Measurements from ENCODE around the gene GEMIN4. TPM values are rescaled to one million over a fixed set of nuclear protein-coding genes. Genes with fewer than 3 reads are reported as not detected.
"Not testable (repeated sequence)": the region's sequence is repeated elsewhere in the genome, so short reads cannot be mapped to it uniquely, and the experiment has no call there.

Gene GEMIN4
- total and polyA plus RNA-seq, 9 donors: 9.8 to 19.6 (median 14.8) TPM

DNA sequence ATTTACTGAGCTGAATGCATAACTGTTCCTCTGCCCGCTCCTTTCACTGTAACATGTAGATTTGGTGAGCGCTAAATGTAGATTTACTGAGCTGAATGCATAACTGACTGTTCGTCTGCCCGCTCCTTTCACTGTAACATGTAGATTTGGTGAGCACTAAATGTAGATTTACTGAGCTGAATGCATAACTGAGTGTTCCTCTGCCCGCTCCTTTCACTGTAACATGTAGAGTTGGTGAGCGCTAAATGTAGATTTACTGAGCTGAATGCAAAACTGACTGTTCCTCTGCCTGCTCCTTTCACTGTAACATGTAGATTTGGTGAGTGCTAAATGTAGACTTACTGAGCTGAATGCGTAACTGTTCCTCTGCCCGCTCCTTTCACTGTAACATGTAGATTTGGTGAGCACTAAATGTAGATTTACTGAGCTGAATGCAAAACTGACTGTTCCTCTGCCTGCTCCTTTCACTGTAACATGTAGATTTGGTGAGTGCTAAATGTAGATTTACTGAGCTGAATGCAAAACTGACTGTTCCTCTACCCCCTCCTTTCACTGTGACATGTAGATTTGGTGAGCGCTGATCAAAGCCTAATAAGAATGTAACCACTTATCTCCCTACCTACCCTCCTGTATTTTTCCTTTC lies 3.4 kb upstream of the GEMIN4 start:
- 100% methylated on average over 5 of the region's 9 CpGs for WGBS (ENCODE audit: insufficient coverage)

DNA sequence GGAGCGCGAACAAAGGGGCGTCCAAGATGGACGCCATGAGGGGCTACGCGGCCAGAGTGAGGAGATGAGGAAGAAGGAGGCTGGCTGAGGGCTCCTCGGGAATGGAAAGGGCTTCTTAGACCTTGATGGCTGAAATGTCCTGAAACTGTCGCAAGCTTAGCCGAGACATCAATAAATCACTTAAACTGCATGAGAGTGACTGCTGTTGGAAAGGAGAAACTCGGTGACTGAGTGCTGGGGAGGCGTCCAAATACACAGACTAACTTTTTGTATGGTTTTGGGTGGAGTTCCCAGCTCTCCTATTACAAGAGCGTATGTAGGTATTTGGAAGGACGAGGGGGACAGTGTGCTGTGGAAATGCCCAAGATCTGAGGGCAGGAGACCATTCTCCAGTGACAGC lies 1.4 kb upstream of the GEMIN4 start:
- 90% methylated on average over 8 of the region's 13 CpGs for WGBS (ENCODE audit: insufficient coverage)
- Histone ChIP-seq H3K36me3 (ENCODE audit: control insufficient read depth, insufficient read depth, low read length) (peaks cover 11% of the 10 kb centered on the region), H3K4me3 (ENCODE audit: low read length) (no peak overlapping the region), H3K9me3 (replicated peaks; ENCODE audit: control insufficient read depth, low read depth, low read length) (no peaks in the 10 kb centered on the region), H3K4me1 (ENCODE audit: control insufficient read depth, insufficient read depth, low read length) (peaks cover 19% of the 10 kb centered on the region), H3K27me3 (ENCODE audit: control insufficient read depth, insufficient read depth, low read length) (no peaks in the 10 kb centered on the region), H3K27ac (ENCODE audit: low read length) (peak overlapping the region; percentile 35)
- DNase-seq: peak; percentile 54

More for the DNA sequence above, 3.4 kb upstream of the GEMIN4 start:
- H3K27me3 ChIP-seq (ENCODE audit: control insufficient read depth, insufficient read depth, low read length); H3K4me3 ChIP-seq (ENCODE audit: low read length); DNase-seq; H3K27ac ChIP-seq (ENCODE audit: low read length); H3K9me3 ChIP-seq (replicated peaks; ENCODE audit: control insufficient read depth, low read depth, low read length): not testable (repeated sequence)
- H3K36me3 ChIP-seq (ENCODE audit: control insufficient read depth, insufficient read depth, low read length): peaks cover 21% of the 10 kb centered on the region
- peaks cover 17% of the 10 kb centered on the region for H3K4me1 ChIP-seq (ENCODE audit: control insufficient read depth, insufficient read depth, low read length)

DNA sequence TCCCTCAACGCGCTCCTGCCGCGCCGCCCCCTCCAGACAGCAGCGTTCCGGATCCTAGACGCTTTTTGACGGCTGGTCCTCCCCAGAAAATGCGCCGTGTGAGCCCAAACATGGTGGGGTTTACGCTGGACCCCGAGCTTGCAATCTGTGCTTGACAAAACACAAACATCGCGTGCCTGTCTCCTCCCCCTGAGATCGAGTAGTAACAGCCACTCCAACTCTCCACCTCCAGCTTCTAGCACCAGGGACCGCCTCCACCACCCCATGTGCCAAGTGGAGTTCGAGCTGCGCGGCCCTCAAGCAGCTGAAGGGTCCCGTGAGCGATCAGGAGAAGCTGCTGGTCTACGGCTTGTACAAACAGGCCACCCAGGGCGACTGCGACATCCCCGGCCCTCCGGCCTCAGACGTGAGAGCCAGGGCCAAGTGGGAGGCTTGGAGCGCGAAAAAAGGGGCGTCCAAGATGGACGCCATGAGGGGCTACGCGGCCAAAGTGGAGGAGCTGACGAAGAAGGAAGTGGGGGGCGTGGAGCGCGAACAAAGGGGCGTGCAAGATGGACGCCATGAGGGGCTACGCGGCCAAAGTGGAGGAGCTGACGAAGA lies 656 bp upstream of the GEMIN4 start:
- peak overlapping the region; percentile 88 for H3K27ac ChIP-seq (ENCODE audit: low read length)
- H3K4me3 ChIP-seq (ENCODE audit: low read length): peak overlapping the region; percentile 81
- H3K36me3 ChIP-seq (ENCODE audit: control insufficient read depth, insufficient read depth, low read length): peaks cover 14% of the 10 kb centered on the region
- no peaks in the 10 kb centered on the region for H3K9me3 ChIP-seq (replicated peaks; ENCODE audit: control insufficient read depth, low read depth, low read length)
- no peaks in the 10 kb centered on the region for H3K27me3 ChIP-seq (ENCODE audit: control insufficient read depth, insufficient read depth, low read length)
- 7% methylated on average over 29 of the region's 43 CpGs for WGBS (ENCODE audit: insufficient coverage)
- peak; percentile 94 for DNase-seq
- H3K4me1 ChIP-seq (ENCODE audit: control insufficient read depth, insufficient read depth, low read length): peaks cover 21% of the 10 kb centered on the region

DNA sequence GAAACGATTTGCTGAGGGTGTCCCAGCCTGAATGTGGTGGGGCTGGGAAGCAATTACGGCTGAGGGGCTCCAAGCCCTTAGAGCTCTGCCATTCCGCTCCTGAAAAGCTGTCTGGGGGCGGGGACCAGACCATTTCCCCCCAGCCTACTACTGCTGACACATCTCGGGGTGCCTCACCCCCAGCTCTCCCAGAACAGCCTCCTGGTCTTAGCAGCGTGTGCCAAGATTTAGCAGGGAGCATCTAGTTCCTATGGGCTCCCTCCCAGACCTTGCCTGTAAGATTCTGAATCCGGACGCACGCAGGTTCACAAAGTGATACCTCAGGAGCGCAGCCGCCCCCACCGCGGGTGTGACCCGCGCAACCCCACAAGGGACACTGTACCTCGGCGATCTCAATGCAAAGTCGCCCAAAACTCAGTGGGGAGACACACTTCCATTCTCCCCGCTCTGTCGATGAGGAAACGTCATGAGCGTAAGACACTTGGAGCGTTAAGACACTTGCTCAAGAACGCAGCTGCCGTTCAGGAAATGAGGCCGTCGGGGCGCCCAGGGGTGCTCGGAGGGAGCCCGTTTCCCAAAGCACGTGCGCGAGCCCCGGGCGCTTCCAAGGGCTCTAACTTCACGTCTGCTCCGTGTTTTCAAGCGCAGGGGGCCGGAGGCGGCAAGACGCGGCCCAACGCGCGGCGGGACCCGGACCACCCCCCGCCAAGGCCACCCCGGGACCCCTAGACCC lies 629 bp downstream of the GEMIN4 start:
- Histone ChIP-seq H3K9me3 (replicated peaks; ENCODE audit: control insufficient read depth, low read depth, low read length) (no peaks in the 10 kb centered on the region), H3K27ac (ENCODE audit: low read length) (peak overlapping the region; percentile 13), H3K4me1 (ENCODE audit: control insufficient read depth, insufficient read depth, low read length) (peaks cover 21% of the 10 kb centered on the region), H3K4me3 (ENCODE audit: low read length) (peak overlapping the region; percentile 81), H3K27me3 (ENCODE audit: control insufficient read depth, insufficient read depth, low read length) (no peaks in the 10 kb centered on the region), H3K36me3 (ENCODE audit: control insufficient read depth, insufficient read depth, low read length) (peaks cover 19% of the 10 kb centered on the region)
- DNase-seq: peak; percentile 61
- under 1% methylated on average over 45 of the region's 49 CpGs for WGBS (ENCODE audit: insufficient coverage)

DNA sequence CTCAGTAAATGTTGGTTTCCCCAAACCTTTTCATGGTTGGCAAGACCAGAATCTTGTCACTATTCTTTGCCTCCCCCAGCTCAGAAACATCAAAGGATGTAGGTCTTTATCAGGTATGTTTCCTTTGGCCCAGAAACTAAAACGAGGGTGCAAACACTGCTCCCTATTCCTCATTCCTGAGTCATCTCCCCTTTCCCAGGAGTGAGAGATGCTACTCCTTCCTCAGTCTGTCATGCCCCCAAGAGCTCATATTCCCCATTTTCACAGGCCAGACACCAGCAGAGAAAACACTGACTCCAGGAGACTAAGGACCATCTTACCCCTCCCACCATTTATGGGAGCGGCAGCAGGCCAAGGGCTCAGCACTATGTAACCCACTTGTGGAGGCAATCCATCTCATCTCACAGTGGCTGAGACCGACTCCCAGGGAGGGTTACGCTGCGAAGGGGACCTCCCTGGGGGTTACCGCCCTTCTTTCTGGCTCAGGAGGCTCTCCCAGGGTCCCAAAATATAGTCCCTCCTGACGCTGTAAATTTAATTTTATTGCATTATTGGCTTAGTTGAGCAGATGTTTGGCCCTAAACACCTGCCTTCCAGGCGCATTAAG lies 1.5 kb downstream of the GEMIN4 start:
- WGBS (ENCODE audit: insufficient coverage): 70% methylated on average over 3 of the region's 8 CpGs
- Histone ChIP-seq H3K36me3 (ENCODE audit: control insufficient read depth, insufficient read depth, low read length) (peaks cover 28% of the 10 kb centered on the region), H3K9me3 (replicated peaks; ENCODE audit: control insufficient read depth, low read depth, low read length) (no peaks in the 10 kb centered on the region), H3K4me3 (ENCODE audit: low read length) (peak overlapping the region; percentile 81), H3K4me1 (ENCODE audit: control insufficient read depth, insufficient read depth, low read length) (peaks cover 21% of the 10 kb centered on the region), H3K27ac (ENCODE audit: low read length) (no peak overlapping the region), H3K27me3 (ENCODE audit: control insufficient read depth, insufficient read depth, low read length) (no peaks in the 10 kb centered on the region)
- no peak for DNase-seq

- not testable (repeated sequence) for H3K27me3 ChIP-seq (ENCODE audit: control insufficient read depth, insufficient read depth, low read length); H3K4me3 ChIP-seq (ENCODE audit: low read length); H3K27ac ChIP-seq (ENCODE audit: low read length); DNase-seq; H3K9me3 ChIP-seq (replicated peaks; ENCODE audit: control insufficient read depth, low read depth, low read length)
- WGBS (ENCODE audit: insufficient coverage): 88% methylated on average over 2 of the region's 7 CpGs
- H3K36me3 ChIP-seq (ENCODE audit: control insufficient read depth, insufficient read depth, low read length): peaks cover 40% of the 10 kb centered on the region
- peaks cover 21% of the 10 kb centered on the region for H3K4me1 ChIP-seq (ENCODE audit: control insufficient read depth, insufficient read depth, low read length)
Measured at GRCh38 chr17:749359-749758, 2.7 kb downstream of the GEMIN4 start.

DNA sequence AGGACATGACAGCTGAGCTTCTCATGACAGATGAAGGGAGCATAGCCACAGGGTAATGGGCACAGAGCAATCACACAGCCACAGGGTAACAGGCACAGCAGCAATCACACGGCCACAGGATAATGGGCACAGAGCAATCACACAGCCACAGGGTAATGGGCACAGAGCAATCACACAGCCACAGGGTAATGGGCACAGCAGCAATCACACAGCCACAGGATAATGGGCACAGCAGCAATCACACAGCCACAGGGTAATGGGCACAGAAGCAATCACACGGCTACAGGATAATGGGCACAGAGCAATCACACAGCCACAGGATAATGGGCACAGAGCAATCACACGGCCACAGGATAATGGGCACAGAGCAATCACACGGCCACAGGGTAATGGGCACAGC lies 3.5 kb downstream of the GEMIN4 start:
- WGBS (ENCODE audit: insufficient coverage): 100% methylated on average over 3 of the region's 4 CpGs
- H3K27me3 ChIP-seq (ENCODE audit: control insufficient read depth, insufficient read depth, low read length); DNase-seq; H3K4me3 ChIP-seq (ENCODE audit: low read length); H3K9me3 ChIP-seq (replicated peaks; ENCODE audit: control insufficient read depth, low read depth, low read length); H3K27ac ChIP-seq (ENCODE audit: low read length): not testable (repeated sequence)
- peaks cover 47% of the 10 kb centered on the region for H3K36me3 ChIP-seq (ENCODE audit: control insufficient read depth, insufficient read depth, low read length)
- peaks cover 21% of the 10 kb centered on the region for H3K4me1 ChIP-seq (ENCODE audit: control insufficient read depth, insufficient read depth, low read length)

GRCh38 chr17:746783-747629 lies 5.1 kb downstream of the GEMIN4 start:
- Histone ChIP-seq H3K4me3 (ENCODE audit: low read length) (no peak overlapping the region), H3K9me3 (replicated peaks; ENCODE audit: control insufficient read depth, low read depth, low read length) (no peaks in the 10 kb centered on the region), H3K27me3 (ENCODE audit: control insufficient read depth, insufficient read depth, low read length) (no peaks in the 10 kb centered on the region), H3K27ac (ENCODE audit: low read length) (no peak overlapping the region), H3K36me3 (ENCODE audit: control insufficient read depth, insufficient read depth, low read length) (peaks cover 61% of the 10 kb centered on the region), H3K4me1 (ENCODE audit: control insufficient read depth, insufficient read depth, low read length) (peaks cover 17% of the 10 kb centered on the region)
- no peak for DNase-seq
- 90% methylated on average over 35 of the region's 38 CpGs for WGBS (ENCODE audit: insufficient coverage)

- Histone ChIP-seq H3K4me1 (ENCODE audit: control insufficient read depth, insufficient read depth, low read length) (peaks cover 12% of the 10 kb centered on the region), H3K9me3 (replicated peaks; ENCODE audit: control insufficient read depth, low read depth, low read length) (no peaks in the 10 kb centered on the region), H3K4me3 (ENCODE audit: low read length) (no peak overlapping the region), H3K27me3 (ENCODE audit: control insufficient read depth, insufficient read depth, low read length) (no peaks in the 10 kb centered on the region), H3K27ac (ENCODE audit: low read length) (no peak overlapping the region), H3K36me3 (ENCODE audit: control insufficient read depth, insufficient read depth, low read length) (peaks cover 69% of the 10 kb centered on the region)
- DNase-seq: no peak
- WGBS (ENCODE audit: insufficient coverage): 97% methylated on average over 4 of the region's 9 CpGs
Measured at GRCh38 chr17:746181-746580, 5.9 kb downstream of the GEMIN4 start.

Data from muscle of leg (tissue), 11 donors.